AG20443 (cell line): ENCODE results near the gene TMBIM6.

Experiments used
- DNase-seq: peaks from one replicate; pipeline ENCODE4 v3.0.0; 2012; ENCODE audit warnings: low spot score, mixed read lengths

Gene TMBIM6

DNA sequence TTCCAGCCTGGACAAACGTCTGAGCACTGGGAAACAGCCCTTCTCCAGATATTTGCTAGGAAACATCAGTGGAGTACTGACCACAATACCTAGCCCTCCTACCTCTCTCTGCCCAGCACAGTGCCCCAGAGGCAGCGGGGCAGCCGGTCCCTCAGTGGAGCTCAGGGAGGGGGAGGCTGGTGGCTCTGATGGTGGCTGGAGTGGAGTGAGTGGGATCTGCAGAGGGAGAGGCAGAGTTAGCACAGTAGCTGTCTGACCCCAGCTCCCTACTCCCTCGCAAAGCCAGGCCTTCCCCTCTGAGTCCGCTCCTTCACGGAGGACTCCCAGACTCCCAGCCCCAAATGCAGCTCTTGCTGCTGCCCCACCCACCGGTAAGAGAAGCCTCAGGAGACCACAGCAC is 56.9 kb downstream of the TMBIM6 start:
- DNase-seq = no peak

DNA sequence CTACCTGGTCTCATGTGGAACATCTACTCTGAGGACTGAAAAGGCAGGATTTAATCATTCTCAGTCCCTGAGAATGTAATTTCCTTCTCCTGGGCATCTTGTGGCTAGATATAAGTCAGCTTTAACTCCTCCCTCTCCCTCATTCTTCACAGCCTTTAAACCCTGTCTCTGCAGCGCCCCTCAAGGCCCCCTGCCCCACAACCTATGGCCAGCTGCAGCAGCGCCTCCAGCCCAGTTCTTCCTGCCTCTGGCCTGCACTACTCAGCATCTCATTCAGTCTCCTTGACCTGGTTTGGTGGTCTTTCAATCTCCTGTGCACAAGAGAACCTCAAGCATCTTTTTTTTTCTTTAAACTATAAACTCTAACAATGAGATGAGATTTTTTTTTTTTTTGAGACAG is 57.6 kb downstream of the TMBIM6 start:
- no peak for DNase-seq

DNA sequence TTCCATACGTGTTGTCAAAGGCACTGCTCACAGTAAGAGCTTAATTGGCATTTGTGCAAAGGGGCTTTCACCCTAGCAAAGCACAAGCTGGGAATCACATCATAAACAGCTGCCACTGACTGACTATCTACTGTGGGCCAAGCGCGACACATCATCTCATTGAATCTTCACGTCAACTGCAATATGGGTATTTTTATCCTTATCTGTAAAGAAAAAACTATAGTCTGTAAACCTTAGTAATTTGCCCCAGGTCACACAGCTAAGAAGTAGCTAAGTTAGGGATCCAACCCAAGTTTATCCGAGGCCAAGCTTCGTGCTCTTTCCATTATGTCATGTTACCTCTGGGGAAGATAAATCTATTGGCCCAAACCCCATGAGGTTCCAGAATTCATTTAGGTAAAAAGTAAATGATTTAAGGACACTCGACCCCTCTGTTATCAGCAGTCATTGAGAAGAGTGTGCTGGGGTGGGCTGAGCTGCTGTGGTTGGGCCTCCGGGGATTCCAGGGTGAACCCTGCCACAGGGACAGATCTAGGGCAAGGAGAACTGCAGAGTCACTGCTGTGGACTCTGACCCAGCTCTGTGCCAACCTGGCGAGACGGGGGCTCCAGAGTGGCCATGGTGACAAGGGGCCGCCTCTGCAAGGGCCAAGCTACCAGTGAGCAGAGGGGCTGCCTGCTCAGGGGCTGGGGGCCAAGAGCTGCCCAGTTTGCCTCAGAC is 59.2 kb downstream of the TMBIM6 start:
- no peak for DNase-seq

DNA sequence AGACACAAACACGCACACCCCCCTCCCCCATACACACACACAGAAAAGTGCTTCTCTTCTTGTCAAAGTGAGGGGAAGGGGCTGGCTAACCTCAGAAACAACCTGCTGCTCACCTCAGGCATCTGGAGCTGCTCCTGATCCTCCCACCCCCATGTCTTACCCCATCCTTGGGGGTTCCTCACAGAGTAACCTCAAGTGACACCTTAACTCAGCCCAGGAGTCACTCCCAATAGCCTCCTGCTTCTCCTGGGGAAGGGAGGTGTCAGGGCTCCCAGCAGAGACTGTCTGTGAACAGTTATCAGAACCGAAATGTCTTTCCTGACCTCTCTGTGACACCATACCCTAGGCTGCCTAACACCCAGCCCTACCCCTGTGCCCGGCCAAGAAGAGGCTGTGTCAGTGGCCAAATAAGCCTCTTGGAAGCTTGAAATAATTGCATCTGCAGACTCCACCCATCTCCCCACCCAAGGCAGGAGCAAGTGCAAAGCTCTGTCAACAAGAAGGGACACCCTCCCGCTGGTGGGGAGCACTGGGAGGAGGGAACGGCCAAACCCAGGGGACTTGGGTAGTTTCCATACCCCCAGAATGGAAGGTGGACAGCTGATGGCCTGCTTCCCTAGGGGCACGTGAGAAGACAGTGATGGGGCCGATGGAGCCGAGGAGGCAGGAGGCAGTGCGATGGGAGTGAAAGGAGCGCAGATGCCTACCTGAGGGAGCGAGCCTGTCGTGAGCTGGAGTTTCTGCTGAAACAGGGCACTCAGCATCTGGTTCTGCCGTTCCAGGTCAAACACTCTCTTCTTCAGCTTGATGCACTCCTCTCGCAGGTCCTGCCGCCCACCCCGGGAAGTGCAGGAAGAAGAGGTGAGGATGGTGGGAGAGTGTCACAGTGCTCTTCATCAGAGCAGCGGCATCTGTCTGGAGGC is 60.0 kb downstream of the TMBIM6 start:
- DNase-seq = no peak

DNA sequence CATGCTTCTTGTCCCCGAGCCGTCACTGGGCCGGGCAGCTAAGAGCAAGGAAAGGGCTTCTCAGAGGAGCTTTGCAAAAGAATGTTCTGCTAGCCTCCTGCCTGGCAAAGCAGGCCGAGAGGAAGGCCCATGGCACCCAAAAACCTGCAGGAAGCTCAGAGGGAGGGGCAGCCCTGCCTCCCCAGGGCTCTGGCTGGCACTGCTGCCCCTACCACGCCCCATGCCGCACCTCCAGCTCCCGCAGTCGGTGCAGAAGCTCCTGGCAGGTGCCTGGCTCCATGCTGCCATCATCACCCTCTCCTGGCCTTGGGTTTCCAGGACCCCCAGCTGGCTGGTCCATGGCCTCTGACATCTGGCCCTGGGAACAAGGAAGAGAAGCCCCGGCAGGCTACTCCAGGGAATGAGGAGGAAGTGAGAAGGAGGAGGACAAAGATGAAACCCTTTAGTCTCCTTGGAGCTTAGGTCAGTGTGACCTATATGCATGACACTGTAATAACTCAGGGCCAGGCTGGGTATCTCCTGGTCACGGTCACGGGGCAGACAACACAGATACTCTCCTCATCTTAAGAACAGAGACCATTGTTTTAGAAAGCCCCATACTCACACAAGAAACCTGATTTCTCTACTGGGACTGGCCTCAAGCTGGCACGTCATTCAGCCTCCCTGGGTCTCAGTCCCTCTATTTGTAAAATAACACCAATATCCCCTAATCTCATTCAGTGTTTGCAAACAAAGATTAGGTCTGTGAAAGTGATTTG is 62.5 kb downstream of the TMBIM6 start:
- DNase-seq = no peak

DNA sequence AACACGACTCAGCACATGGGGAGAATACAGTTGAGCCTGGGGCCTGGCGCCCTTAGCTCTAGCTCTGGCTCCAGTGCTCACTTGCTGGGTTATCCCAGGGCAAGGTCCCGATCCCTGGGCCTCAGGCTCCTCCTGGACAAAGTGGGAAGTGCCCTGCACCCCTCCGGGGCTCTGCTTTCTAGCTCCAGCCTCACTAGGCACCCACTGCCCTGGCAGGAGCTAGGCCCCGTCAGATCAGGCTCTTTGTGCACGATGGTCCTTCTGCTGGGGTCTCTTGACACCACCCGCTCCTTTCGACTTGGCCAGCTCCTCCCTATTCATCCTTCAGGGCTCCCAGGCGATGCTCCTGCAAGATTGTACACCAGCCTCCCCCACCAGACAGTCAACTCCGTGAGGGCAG is 63.5 kb downstream of the TMBIM6 start:
- no peak for DNase-seq

DNA sequence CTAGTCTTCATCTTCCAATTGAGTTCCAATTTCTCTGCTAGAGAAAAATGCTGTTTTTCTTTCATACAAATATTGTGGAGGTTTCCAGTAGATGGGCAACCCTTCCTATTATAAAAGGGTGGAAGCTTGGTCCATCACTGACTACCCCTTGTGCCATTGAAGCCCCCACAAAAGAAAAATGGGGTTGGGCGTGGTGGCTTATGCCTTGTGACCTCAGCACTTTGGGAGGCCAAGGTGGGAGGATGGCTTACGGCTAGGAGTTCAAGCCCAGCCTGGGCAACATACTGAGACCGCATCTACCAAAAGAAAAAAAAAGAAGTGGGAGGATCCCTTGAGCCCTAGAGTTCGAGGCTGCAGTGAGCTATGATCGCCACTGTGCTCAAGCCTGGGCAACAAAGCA is 64.1 kb downstream of the TMBIM6 start:
- no peak for DNase-seq

DNA sequence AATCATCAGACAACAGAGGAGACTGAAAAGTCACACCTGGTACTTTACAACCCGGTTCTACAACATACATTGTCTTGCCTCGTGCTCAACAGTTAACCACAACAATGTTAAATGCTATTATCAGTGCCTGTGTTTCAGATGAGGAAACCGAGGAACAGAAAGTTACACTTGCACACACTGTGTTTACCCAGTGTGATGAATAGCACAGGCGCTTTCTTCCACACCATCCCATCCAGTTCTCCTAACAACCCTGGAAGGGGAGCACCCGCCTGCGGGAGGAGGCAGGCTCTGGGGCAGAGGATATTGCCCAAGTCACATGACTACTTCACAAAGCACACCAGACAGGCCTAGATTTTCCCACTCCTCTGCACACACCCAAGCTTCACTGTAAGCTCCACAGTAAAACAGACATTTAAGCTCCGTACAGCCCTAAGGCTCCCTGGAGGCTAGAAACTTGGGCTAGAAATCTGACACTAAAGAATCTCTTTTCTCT is 65.0 kb downstream of the TMBIM6 start:
- DNase-seq = no peak

DNA sequence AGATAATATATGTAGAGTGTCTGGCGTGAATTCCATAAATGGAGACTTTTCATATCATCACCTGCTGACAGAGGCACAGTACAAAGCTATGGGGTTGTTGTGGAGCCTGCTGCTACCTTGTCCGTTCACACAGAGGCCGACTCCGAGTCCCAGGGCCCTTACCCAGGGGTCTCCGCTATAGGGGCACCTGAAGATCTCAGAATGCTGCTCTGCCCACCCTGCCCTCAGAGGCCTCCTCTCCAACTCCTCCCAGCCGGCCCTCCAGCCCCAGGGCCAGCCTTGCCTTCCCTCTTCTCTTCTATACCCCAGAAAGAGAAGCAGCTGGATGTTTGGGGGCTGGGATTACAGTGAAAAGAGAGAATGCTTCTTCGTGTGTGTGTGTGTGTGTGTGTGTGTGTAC is 65.5 kb downstream of the TMBIM6 start:
- no peak for DNase-seq

DNA sequence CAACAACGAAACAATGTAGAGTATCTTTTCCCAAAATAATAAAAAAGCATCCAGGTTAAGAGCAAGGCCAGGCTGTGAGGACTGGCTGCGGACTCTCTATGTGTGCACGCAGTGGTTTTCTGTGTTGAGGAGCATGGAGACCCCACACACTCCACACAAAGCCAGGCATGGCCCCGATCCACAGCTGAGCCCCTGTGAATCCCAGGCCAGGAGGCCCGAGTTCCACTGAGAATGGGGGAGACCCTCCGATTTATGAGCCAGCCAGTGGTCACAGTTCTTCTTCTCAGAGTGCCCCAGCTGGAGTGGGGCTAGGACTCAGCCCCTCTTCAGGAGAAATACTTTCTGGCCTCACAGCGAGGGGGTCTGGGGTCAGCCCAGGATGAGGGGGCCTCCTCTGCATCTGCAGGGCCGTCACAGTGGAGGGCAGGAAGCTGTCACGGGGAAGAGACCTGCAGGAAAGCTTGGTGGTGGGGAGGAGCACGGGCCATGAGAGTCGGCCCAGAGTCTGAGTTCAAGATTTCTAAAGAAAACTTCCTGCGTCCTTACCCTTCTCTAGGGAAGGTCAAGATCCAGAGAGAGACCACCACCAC is 66.7 kb downstream of the TMBIM6 start:
- DNase-seq = no peak

DNA sequence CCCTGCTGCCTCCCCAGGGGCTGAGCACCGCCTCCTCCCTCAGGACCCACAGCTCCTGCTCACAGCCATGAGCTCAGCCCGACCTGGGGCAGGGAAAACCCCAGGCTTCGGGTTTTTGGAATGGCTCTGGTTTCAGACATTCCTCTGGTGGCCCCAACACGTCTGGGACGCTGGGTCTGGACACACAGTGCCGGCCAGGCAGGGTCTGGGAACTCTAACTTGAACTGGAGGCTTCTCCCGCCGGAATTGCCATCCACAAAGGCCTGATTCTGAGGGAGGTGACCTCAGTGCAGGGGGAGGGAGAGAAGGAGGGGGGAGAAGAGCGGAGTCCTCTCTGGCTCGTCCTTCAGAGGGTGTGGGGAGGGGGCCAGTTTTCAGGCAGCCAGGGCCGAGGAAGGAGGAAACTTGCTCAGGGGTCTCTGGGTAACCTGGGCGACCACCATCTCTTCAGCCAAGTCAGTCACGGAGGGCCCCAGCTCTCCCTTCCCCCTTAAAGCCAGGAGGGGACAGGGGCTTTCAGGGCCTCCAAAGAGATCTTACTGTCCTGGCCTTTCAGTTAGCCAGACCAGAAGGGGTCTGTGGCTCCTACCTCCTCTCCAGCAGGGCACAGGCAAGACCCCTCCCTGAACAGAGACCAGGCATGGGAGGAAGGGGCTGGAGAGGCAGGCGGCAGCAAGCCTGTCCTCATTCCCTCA is 67.5 kb downstream of the TMBIM6 start:
- DNase-seq = peak; percentile 38

DNA sequence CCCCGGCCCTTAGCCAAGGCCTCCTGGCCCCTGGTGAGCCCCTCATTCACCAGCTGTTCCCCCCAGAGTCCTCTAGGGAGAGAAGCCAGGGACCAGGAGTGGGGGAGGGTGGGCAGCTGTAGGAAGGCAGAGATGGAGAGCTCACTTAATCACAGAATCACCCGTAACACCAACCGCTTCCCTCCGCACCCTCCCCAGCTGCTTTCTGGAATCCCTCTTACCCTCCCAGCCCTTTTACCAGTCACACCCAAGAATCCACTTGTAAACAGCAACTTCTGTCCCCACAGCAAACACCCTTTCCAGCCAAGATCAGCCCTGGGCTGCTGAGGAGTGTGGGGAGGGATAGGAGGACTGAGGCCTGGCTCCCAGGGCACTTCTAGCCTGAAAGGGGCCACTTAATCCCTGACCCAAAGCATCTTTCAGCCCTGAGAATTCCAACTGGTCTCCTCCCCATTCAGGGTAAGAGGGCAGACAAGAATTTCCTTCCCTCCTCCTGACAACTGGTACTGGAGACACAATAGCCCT is 68.1 kb downstream of the TMBIM6 start:
- peak; percentile 56 for DNase-seq

DNA sequence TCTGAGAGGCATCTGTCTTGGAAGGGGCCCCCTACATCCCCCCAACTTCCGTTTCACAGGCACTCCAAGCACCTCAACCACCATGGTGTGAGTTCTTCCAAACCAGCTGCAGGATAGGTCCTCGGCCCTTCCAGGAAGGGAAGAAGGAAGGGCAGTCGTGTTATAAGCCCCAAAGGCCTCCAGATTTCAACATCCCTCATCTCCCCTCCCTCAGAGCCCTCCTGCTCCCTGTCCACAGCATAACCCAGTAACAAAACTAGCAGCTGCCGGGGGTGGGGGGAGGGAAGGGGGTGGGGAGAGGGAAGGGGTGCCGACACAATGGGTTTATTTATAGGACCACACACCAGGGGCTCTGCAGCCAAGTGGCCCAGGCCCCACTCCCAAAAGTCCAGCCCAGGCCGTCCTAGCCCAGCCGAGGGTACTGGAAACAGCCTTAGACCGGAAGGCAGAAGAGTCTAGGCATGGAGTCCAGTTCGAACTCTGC is 68.6 kb downstream of the TMBIM6 start:
- DNase-seq = no peak

DNA sequence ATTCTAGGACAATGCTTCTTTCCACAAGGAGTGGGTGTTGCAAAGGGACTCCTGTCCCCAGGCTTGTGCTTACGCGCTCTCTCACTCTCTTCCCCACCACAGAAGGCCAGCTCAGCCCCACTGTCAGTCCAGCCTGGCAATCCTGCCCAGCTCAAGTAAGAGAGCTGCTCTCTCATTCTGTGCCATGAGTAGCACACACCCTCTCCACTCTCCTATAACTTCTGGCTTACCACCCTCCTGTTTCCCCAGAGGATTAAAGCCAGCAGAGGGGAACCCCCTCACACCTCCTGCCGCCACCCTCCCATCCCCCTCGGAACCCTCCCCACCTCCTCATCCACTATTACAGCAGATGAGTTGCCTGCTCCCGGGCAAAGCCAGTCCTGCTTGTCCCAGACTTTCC is 69.8 kb downstream of the TMBIM6 start:
- no peak for DNase-seq

DNA sequence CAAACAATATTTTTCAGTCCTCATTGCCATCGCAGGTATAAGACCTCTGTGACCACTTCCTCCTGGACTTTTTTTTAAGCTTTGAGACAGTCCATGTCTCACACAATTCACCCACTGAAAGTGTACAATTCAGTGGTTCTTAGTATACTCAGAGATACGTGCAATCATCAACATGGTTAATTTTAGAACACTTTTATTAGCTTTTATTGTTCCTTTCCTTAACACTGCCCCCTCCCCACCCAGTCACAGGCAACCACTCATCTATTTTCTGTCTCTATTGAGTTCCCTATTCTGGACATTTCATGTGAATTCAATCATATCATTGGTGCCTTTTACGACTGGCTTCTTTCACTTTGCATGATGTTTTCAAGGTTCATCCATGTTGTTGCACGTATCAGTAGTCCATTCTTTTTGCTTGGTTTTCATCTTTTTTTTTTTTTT is 70.6 kb downstream of the TMBIM6 start:
- DNase-seq = no peak

DNA sequence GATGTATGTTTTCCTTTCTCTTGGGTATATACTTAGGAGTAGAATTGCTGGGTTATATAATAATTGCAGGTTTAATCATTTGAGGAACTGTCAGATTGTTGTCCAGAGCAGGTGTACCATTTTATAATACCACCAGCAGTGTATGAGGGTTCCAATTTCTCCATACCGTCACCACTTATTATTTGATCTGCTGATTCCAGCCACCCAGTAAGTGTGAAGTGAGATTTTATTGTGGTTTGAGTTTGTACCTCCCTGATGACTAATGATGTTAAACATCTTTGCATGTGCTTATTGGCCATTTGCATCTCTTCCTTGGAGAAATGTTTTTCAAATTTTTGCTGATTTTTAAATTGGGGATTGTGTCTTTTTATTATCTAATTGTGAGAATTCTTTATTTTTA is 71.8 kb downstream of the TMBIM6 start:
- no peak for DNase-seq
